ENCODE measurements around the gene PRDX4. TPM values are rescaled to one million over a fixed set of nuclear protein-coding genes. Genes with fewer than 3 reads are reported as not detected.

PRDX4 gene
- 184 and 210 TPM in 2 replicates for total RNA-seq

GRCh38 chrX:23667239-23668177, at the start of gene PRDX4:
TSS of gene PRDX4 (plus strand) at chrX:23667493. CDS start at chrX:23667571, 78 bp downstream.

Other genes starting within 250 kb of the PRDX4 start
- gene ACOT9, start 75.8 kb downstream of the PRDX4 start, total RNA-seq: 63.7 and 71.5 TPM in 2 replicates
- gene SAT1, start 115.7 kb downstream of the PRDX4 start, total RNA-seq: 772 and 1,081 TPM in 2 replicates
- 14.3 and 36.0 TPM in 2 replicates for gene APOO, start 240.4 kb downstream of the PRDX4 start, total RNA-seq
- 0.23 TPM in 1 of 2 replicates, not detected in the other for gene CXorf58, start 240.5 kb downstream of the PRDX4 start, total RNA-seq